Progenitor cell of endocrine pancreas (in vitro differentiated cells): ENCODE results near the gene IMPG1. TPM values are rescaled to one million over a fixed set of nuclear protein-coding genes. Genes with fewer than 3 reads are reported as not detected.

Experiments
- DNase-seq: peaks from one replicate; pipeline ENCODE4 v3.0.0; 2021; ENCODE audit warnings: low spot score; ENCODE audit not compliant: unreplicated experiment
- H3K27ac Mint-ChIP-seq: 2 replicates; pipeline ENCODE4 v1.8.0; 2021; ENCODE audit warnings: mild to moderate bottlenecking, moderate library complexity, mixed read lengths
- H3K27me3 Mint-ChIP-seq: 2 replicates; pipeline ENCODE4 v1.8.0; 2021; ENCODE audit warnings: mixed read lengths
- H3K36me3 Mint-ChIP-seq: 2 replicates; pipeline ENCODE4 v1.8.0; 2022; ENCODE audit warnings: mixed read lengths; ENCODE audit not compliant: insufficient read depth
- H3K4me1 Mint-ChIP-seq: 2 replicates; pipeline ENCODE4 v1.8.0; 2021; ENCODE audit warnings: low read depth, mixed read lengths
- H3K4me3 Mint-ChIP-seq: 2 replicates; pipeline ENCODE4 v1.8.0; 2021; ENCODE audit warnings: low read depth, mild to moderate bottlenecking, moderate library complexity, mixed read lengths
- H3K9me3 Mint-ChIP-seq: 2 replicates; pipeline ENCODE4 v1.8.0; 2021; ENCODE audit warnings: low read depth, mixed read lengths
- CTCF ChIP-seq: fragments of 200-600 bp; sonication (generic); IDR thresholded peaks from one replicate; pipeline ENCODE4 v1.5.0; 2021; ENCODE audit warnings: antibody characterized with exemption, mild to moderate bottlenecking; ENCODE audit not compliant: unreplicated experiment
- long read RNA-seq: library from polyadenylated mRNA; unstranded; transcript quantifications from one replicate; pipeline ENCODE4 v2.0.0, GENCODE V29; 2020
- total RNA-seq: library from RNA; stranded (reverse); gene quantifications from 2 replicates; pipeline ENCODE4 v1.2.1, GENCODE V29; 2021

IMPG1 gene
- total RNA-seq = not detected in 2 replicates
- long read RNA-seq = 0 reads

GRCh38 chr6:76072562-76072961 is at the start of gene IMPG1:
IMPG1 (minus strand) TSS chr6:76072662; CDS start chr6:76072488, 174 bp downstream.
- no peak for TF ChIP-seq CTCF
- Mint-ChIP-seq H3K9me3 (peaks cover 11% of the 10 kb centered on the region), H3K36me3 (no peaks in the 10 kb centered on the region), H3K27ac (peak within 1 kb of the TSS; percentile 24), H3K4me3 (no peak within 1 kb of the TSS), H3K4me1 (peaks cover 5% of the 10 kb centered on the region), H3K27me3 (no peaks in the 10 kb centered on the region)
- no peak for DNase-seq

GRCh38 chr6:76120302-76120701 is 47.8 kb upstream of the IMPG1 start:
- H3K27me3 Mint-ChIP-seq = no peaks in the 10 kb centered on the region
- H3K4me3 Mint-ChIP-seq = no peak overlapping the region
- H3K36me3 Mint-ChIP-seq = peaks cover 4% of the 10 kb centered on the region
- peaks cover 10% of the 10 kb centered on the region for H3K4me1 Mint-ChIP-seq
- TF ChIP-seq CTCF = no peak
- DNase-seq = no peak
- no peak overlapping the region for H3K27ac Mint-ChIP-seq
- H3K9me3 Mint-ChIP-seq = peaks cover 33% of the 10 kb centered on the region

- Mint-ChIP-seq H3K4me3 (no peak overlapping the region), H3K36me3 (no peaks in the 10 kb centered on the region), H3K4me1 (peaks cover 9% of the 10 kb centered on the region), H3K27ac (no peak overlapping the region), H3K9me3 (peaks cover 11% of the 10 kb centered on the region), H3K27me3 (no peaks in the 10 kb centered on the region)
- TF ChIP-seq CTCF = no peak
- DNase-seq = no peak
Observed at GRCh38 chr6:76073281-76073680, 819 bp upstream of the IMPG1 start.

- DNase-seq = no peak
- TF ChIP-seq CTCF = no peak
- Mint-ChIP-seq H3K9me3 (peaks cover 3% of the 10 kb centered on the region), H3K4me1 (peaks cover 2% of the 10 kb centered on the region), H3K27ac (no peak overlapping the region), H3K4me3 (no peak overlapping the region), H3K36me3 (no peaks in the 10 kb centered on the region), H3K27me3 (no peaks in the 10 kb centered on the region)
Observed at GRCh38 chr6:76057469-76057868, 15.0 kb downstream of the IMPG1 start.

GRCh38 chr6:76052314-76052713 is 20.1 kb downstream of the IMPG1 start:
- H3K4me1 Mint-ChIP-seq = no peaks in the 10 kb centered on the region
- no peaks in the 10 kb centered on the region for H3K36me3 Mint-ChIP-seq
- H3K4me3 Mint-ChIP-seq = no peak overlapping the region
- DNase-seq = no peak
- H3K27ac Mint-ChIP-seq = no peak overlapping the region
- H3K27me3 Mint-ChIP-seq = no peaks in the 10 kb centered on the region
- H3K9me3 Mint-ChIP-seq = peaks cover 3% of the 10 kb centered on the region
- TF ChIP-seq CTCF = no peak
